Measurements from ENCODE around the gene LAMP5. TPM values are rescaled to one million over a fixed set of nuclear protein-coding genes. Genes with fewer than 3 reads are reported as not detected.
A peak's percentile ranks its signal among the peaks of the same experiment; 100 is the strongest.

Gene LAMP5
- total RNA-seq, 1 donor from 2014 or later: 2.3 TPM

DNA sequence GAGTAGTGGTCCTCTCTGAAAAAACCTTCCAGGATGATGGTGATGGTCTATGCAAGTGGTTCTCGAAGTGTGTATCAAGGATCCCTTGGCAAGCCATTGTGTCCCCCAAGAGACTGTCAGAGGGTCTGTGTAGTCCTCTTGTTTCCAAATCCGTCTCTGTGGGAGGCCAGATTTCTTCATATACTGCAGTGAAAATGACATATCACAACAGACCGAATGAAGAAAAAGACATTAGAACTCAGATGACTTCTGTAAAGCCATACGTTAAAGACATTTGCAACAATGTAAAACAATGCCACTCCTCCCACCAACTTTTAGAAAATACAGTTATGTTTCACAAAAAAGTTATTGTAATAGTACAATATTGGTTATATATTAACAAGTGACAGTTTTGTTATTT, 27.2 kb upstream of the LAMP5 start:
- no peak for FAIRE-seq
- peaks cover 10% of the 10 kb centered on the region for H3K4me1 Mint-ChIP-seq (ENCODE audit: low read depth, unreplicated experiment)
- no peak for DNase-seq (ENCODE audit: low read depth)
- no peaks in the 10 kb centered on the region for H3K27me3 ChIP-seq (ENCODE audit: insufficient read depth, low read length)
- no peak overlapping the region for H3K27ac Mint-ChIP-seq (ENCODE audit: unreplicated experiment)
- H3K27ac ChIP-seq (ENCODE audit: low read depth, low read length): no peak overlapping the region
- no peaks in the 10 kb centered on the region for H3K9me3 ChIP-seq (ENCODE audit: insufficient read depth, low read depth, low read length)
- H3K36me3 ChIP-seq (ENCODE audit: insufficient read depth, low read length): no peaks in the 10 kb centered on the region
- H4K20me1 ChIP-seq (ENCODE audit: insufficient read depth, low read length): no peaks in the 10 kb centered on the region
- no peaks in the 10 kb centered on the region for H3K79me2 ChIP-seq (ENCODE audit: insufficient read depth, low read length)
- no peak overlapping the region for H3K9ac ChIP-seq (ENCODE audit: low read length)
- no peak overlapping the region for H3K4me3 ChIP-seq (ENCODE audit: insufficient read depth, low read depth, low read length)
- no peak overlapping the region for H2AFZ ChIP-seq (ENCODE audit: low read depth, low read length)
- no peak for TF ChIP-seq EZH2 (IDR thresholded peaks at IDR 0.05; ENCODE audit: insufficient read depth, low read length)
- TF ChIP-seq, protein P1, sequence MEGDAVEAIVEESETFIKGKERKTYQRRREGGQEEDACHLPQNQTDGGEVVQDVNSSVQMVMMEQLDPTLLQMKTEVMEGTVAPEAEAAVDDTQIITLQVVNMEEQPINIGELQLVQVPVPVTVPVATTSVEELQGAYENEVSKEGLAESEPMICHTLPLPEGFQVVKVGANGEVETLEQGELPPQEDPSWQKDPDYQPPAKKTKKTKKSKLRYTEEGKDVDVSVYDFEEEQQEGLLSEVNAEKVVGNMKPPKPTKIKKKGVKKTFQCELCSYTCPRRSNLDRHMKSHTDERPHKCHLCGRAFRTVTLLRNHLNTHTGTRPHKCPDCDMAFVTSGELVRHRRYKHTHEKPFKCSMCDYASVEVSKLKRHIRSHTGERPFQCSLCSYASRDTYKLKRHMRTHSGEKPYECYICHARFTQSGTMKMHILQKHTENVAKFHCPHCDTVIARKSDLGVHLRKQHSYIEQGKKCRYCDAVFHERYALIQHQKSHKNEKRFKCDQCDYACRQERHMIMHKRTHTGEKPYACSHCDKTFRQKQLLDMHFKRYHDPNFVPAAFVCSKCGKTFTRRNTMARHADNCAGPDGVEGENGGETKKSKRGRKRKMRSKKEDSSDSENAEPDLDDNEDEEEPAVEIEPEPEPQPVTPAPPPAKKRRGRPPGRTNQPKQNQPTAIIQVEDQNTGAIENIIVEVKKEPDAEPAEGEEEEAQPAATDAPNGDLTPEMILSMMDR (IDR thresholded peaks at IDR 0.05; ENCODE audit: insufficient read depth, low read depth, low read length): no peak
- no peak overlapping the region for H3K4me3 Mint-ChIP-seq (ENCODE audit: unreplicated experiment)
- peaks cover 2% of the 10 kb centered on the region for H3K9me3 Mint-ChIP-seq (ENCODE audit: unreplicated experiment)
- no peaks in the 10 kb centered on the region for H3K4me1 ChIP-seq (ENCODE audit: insufficient read depth, low read length)
- H3K4me2 ChIP-seq (ENCODE audit: low read length): no peak overlapping the region
- H3K27me3 Mint-ChIP-seq (ENCODE audit: low read depth, unreplicated experiment): no peaks in the 10 kb centered on the region
- no peaks in the 10 kb centered on the region for H3K36me3 Mint-ChIP-seq (ENCODE audit: low read depth, unreplicated experiment)

DNA sequence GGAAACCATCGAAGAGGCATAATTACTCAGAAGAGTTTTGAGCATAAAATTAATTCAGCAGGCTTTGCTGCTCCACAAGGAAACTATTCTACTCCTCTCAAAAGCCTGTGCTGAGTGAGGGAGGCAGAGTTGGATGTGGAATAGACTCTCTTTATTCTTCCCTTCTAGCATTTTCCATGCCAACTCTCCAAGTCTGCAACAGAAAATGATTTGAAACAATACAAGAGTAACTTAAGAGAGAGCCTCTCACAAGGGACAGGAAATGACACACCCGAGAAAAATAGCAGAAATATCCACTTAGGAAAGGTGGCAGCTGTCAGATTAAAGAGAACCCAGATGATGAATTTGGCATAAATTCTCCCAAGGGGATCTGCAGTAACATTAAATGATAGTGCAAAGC, 26.3 kb upstream of the LAMP5 start:
- Mint-ChIP-seq H3K4me1 (ENCODE audit: low read depth, unreplicated experiment) (peaks cover 10% of the 10 kb centered on the region), H3K9me3 (ENCODE audit: unreplicated experiment) (peaks cover 2% of the 10 kb centered on the region), H3K4me3 (ENCODE audit: unreplicated experiment) (no peak overlapping the region), H3K27me3 (ENCODE audit: low read depth, unreplicated experiment) (no peaks in the 10 kb centered on the region), H3K36me3 (ENCODE audit: low read depth, unreplicated experiment) (no peaks in the 10 kb centered on the region), H3K27ac (ENCODE audit: unreplicated experiment) (no peak overlapping the region)
- Histone ChIP-seq H3K4me3 (ENCODE audit: insufficient read depth, low read depth, low read length) (no peak overlapping the region), H3K27ac (ENCODE audit: low read depth, low read length) (no peak overlapping the region), H2AFZ (ENCODE audit: low read depth, low read length) (no peak overlapping the region), H3K4me2 (ENCODE audit: low read length) (no peak overlapping the region), H3K4me1 (ENCODE audit: insufficient read depth, low read length) (no peaks in the 10 kb centered on the region), H3K79me2 (ENCODE audit: insufficient read depth, low read length) (no peaks in the 10 kb centered on the region), H3K9me3 (ENCODE audit: insufficient read depth, low read depth, low read length) (no peaks in the 10 kb centered on the region), H3K36me3 (ENCODE audit: insufficient read depth, low read length) (no peaks in the 10 kb centered on the region), H3K27me3 (ENCODE audit: insufficient read depth, low read length) (no peaks in the 10 kb centered on the region), H3K9ac (ENCODE audit: low read length) (no peak overlapping the region), H4K20me1 (ENCODE audit: insufficient read depth, low read length) (no peaks in the 10 kb centered on the region)
- no peak for FAIRE-seq
- no peak for TF ChIP-seq EZH2 (IDR thresholded peaks at IDR 0.05; ENCODE audit: insufficient read depth, low read length)
- TF ChIP-seq, protein P1 (IDR thresholded peaks at IDR 0.05; ENCODE audit: insufficient read depth, low read depth, low read length): no peak
- DNase-seq (ENCODE audit: low read depth): no peak

DNA sequence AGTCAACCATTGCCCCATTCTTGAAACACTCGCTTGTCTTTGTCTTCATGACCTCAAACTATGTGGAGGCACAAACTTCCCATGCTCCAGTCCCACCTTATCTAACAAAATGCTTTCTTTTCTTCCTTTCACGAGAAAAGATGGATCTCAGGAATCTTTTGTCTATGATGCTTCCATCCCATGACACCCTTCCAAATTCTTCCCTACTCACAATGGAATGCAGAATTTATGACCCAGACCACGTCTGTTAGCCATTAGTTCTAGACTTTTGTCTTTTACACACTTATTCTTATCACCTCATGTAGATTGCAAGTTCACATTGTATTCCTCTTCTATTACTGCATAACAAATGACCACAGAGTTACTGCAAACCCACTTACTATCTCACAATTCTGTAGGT, 24.2 kb upstream of the LAMP5 start:
- no peaks in the 10 kb centered on the region for H3K4me1 ChIP-seq (ENCODE audit: insufficient read depth, low read length)
- FAIRE-seq: no peak
- no peaks in the 10 kb centered on the region for H3K9me3 ChIP-seq (ENCODE audit: insufficient read depth, low read depth, low read length)
- peaks cover 2% of the 10 kb centered on the region for H3K9me3 Mint-ChIP-seq (ENCODE audit: unreplicated experiment)
- H3K27me3 ChIP-seq (ENCODE audit: insufficient read depth, low read length): no peaks in the 10 kb centered on the region
- H3K36me3 ChIP-seq (ENCODE audit: insufficient read depth, low read length): no peaks in the 10 kb centered on the region
- peak; percentile 4 for DNase-seq (ENCODE audit: low read depth)
- H3K27ac Mint-ChIP-seq (ENCODE audit: unreplicated experiment): no peak overlapping the region
- no peak overlapping the region for H3K4me3 Mint-ChIP-seq (ENCODE audit: unreplicated experiment)
- H2AFZ ChIP-seq (ENCODE audit: low read depth, low read length): no peak overlapping the region
- no peak overlapping the region for H3K4me3 ChIP-seq (ENCODE audit: insufficient read depth, low read depth, low read length)
- H3K27me3 Mint-ChIP-seq (ENCODE audit: low read depth, unreplicated experiment): no peaks in the 10 kb centered on the region
- H3K4me2 ChIP-seq (ENCODE audit: low read length): no peak overlapping the region
- TF ChIP-seq EZH2 (IDR thresholded peaks at IDR 0.05; ENCODE audit: insufficient read depth, low read length): no peak
- TF ChIP-seq, protein P1 (IDR thresholded peaks at IDR 0.05; ENCODE audit: insufficient read depth, low read depth, low read length): no peak
- H3K9ac ChIP-seq (ENCODE audit: low read length): no peak overlapping the region
- no peak overlapping the region for H3K27ac ChIP-seq (ENCODE audit: low read depth, low read length)
- H4K20me1 ChIP-seq (ENCODE audit: insufficient read depth, low read length): no peaks in the 10 kb centered on the region
- H3K4me1 Mint-ChIP-seq (ENCODE audit: low read depth, unreplicated experiment): peaks cover 10% of the 10 kb centered on the region
- no peaks in the 10 kb centered on the region for H3K36me3 Mint-ChIP-seq (ENCODE audit: low read depth, unreplicated experiment)
- H3K79me2 ChIP-seq (ENCODE audit: insufficient read depth, low read length): no peaks in the 10 kb centered on the region
